HG03432 (cell line): ENCODE measurements around the gene MPV17L.
"Not testable (repeated sequence)": the region's sequence is repeated elsewhere in the genome, so short reads cannot be mapped to it uniquely, and the experiment has no call there.

Experiments
- ATAC-seq: cut with Tn5 transposase; IDR thresholded peaks from one replicate; pipeline ENCODE4 v1.9.1; 2021; ENCODE audit warnings: mild to moderate bottlenecking, moderate library complexity; ENCODE audit not compliant: unreplicated experiment

MPV17L gene

GRCh38 chr16:15450624-15451023 lies 55.1 kb downstream of the MPV17L start:
- ATAC-seq = no peak

GRCh38 chr16:15451098-15451731 lies 55.7 kb downstream of the MPV17L start:
- no peak for ATAC-seq

GRCh38 chr16:15452246-15452855 lies 56.8 kb downstream of the MPV17L start:
- no peak for ATAC-seq

DNA sequence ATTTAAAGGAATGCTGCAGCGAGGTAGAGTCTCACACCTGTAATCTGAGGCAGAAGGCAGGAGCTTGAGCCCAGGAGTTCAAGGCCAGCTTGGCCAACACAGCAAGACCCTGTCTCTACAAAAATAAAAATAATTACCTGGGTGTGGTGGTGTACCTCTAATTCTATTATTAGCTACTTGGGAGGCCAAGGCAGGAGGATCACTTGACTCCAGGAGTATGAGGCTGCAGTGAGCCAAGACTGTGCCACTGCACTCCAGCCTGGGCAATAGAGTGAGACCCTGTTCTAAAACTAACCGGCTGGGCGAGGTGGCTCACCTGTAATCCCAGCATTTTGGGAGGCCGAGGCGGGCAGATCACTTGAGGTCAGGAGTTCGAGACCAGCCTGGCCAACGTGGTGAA lies 57.7 kb downstream of the MPV17L start:
- ATAC-seq = not testable (repeated sequence)

- not testable (repeated sequence) for ATAC-seq
These were observed 59.4 kb downstream of the MPV17L start for GRCh38 chr16:15454933-15455332.

- no peak for ATAC-seq
These were observed 61.8 kb downstream of the MPV17L start for GRCh38 chr16:15457400-15457799.

GRCh38 chr16:15457958-15458357 lies 62.4 kb downstream of the MPV17L start:
- ATAC-seq = no peak

DNA sequence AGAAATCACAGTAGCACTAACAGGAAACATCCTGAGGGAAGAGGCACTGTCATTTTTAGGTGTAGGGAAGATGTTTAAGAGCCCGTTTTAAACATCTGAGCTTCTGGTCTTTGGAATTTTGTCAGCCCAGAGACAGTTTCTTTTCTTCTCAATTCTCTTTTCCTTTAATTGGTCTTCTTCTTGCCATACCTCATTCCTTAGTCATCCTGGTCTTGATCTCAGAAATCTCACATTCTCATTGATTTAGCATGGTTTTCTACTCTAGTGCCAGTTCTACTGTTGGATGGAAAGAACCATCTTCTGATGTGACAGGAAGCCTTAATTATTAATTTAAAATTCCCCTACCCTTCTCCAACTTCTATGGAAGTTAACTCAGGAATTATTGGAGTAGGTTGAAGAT lies 64.2 kb downstream of the MPV17L start:
- ATAC-seq = no peak

- ATAC-seq = no peak
These were observed 65.0 kb downstream of the MPV17L start for GRCh38 chr16:15460601-15461000.

DNA sequence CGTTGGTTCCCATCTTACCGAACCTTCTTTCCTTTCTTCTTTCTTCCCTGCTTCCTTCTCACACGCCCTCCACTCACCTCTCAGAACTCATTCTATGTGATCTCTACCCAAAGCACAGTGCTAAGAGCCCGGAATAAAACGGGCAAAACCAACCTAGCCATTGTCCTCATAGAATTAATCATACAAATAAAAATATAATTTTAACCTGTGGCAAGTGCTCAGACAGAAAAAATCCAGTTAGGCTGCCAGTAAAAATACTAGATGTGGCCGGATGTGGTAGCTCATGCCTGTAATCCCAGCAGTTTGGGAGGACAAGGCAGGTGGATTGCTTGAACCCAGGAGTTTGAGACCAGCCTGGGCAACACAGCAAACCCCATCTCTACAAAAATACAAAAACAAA lies 65.8 kb downstream of the MPV17L start:
- no peak for ATAC-seq
